ENCODE data around the gene FAM174C. TPM values are rescaled to one million over a fixed set of nuclear protein-coding genes. Genes with fewer than 3 reads are reported as not detected.

Gene FAM174C
- total and polyA plus RNA-seq, 2 of the 8 experiments (the other 6 are each of a cell fraction or from before 2014, with no cell fraction given): 44.5 to 125 TPM

GRCh38 chr19:1254081-1254527, 21.2 kb upstream of the FAM174C start (continued):
- TF ChIP-seq CHD7 (IDR thresholded peaks at IDR 0.05; ENCODE audit: insufficient replicate concordance, low read length) (no peak), EGR1 (IDR thresholded peaks at IDR 0.05; ENCODE audit: borderline replicate concordance, low read depth, low read length) (no peak), SIN3A (conservative IDR thresholded peaks at IDR 0.05 in 1 of 2, IDR thresholded peaks at IDR 0.05 in 1 of 2; ENCODE audit: low read depth in 1 of 2, low read length in 2 of 2) (no peak), POLR2AphosphoS5 (IDR thresholded peaks at IDR 0.05; ENCODE audit: low read depth, low read length) (no peak; the same call in 1 of the 2 replicates), HDAC6 (IDR thresholded peaks at IDR 0.05; ENCODE audit: low read depth, low read length) (no peak)

Measured in H1 (cell line).